Measurements from ENCODE around the gene CABLES2.

Gene CABLES2

GRCh38 chr20:62418709-62419487 lies 11.8 kb upstream of the CABLES2 start:
- no peak overlapping the region for H3K9ac ChIP-seq (ENCODE audit: low read depth, low read length, poor library complexity, severe bottlenecking)
- no peaks in the 10 kb centered on the region for H3K9me3 ChIP-seq (ENCODE audit: insufficient read depth, low read depth, low read length)
- H2AFZ ChIP-seq (ENCODE audit: low read length) = no peak overlapping the region
- no peaks in the 10 kb centered on the region for H3K27me3 ChIP-seq (ENCODE audit: insufficient read depth, low read length, poor library complexity, severe bottlenecking)
- no peaks in the 10 kb centered on the region for H3K4me1 ChIP-seq (ENCODE audit: insufficient read depth, low read length, poor library complexity, severe bottlenecking)
- H4K20me1 ChIP-seq (ENCODE audit: insufficient read depth, low read length, poor library complexity, severe bottlenecking) = no peaks in the 10 kb centered on the region
- H3K9me2 ChIP-seq (replicated peaks; ENCODE audit: low read depth, low read length) = no peaks in the 10 kb centered on the region
- no peak for TF ChIP-seq EZH2phosphoT487 (IDR thresholded peaks at IDR 0.05; ENCODE audit: borderline replicate concordance)
- TF ChIP-seq, protein P1, sequence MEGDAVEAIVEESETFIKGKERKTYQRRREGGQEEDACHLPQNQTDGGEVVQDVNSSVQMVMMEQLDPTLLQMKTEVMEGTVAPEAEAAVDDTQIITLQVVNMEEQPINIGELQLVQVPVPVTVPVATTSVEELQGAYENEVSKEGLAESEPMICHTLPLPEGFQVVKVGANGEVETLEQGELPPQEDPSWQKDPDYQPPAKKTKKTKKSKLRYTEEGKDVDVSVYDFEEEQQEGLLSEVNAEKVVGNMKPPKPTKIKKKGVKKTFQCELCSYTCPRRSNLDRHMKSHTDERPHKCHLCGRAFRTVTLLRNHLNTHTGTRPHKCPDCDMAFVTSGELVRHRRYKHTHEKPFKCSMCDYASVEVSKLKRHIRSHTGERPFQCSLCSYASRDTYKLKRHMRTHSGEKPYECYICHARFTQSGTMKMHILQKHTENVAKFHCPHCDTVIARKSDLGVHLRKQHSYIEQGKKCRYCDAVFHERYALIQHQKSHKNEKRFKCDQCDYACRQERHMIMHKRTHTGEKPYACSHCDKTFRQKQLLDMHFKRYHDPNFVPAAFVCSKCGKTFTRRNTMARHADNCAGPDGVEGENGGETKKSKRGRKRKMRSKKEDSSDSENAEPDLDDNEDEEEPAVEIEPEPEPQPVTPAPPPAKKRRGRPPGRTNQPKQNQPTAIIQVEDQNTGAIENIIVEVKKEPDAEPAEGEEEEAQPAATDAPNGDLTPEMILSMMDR (conservative IDR thresholded peaks at IDR 0.05; ENCODE audit: low read length) = no peak
- H3K4me2 ChIP-seq (ENCODE audit: low read depth, low read length, poor library complexity, severe bottlenecking) = no peak overlapping the region
- H3K79me2 ChIP-seq (ENCODE audit: insufficient read depth, low read length) = no peaks in the 10 kb centered on the region
- no peaks in the 10 kb centered on the region for H3K36me3 ChIP-seq (ENCODE audit: insufficient read depth, low read length)
- no peaks in the 10 kb centered on the region for H3F3A ChIP-seq (ENCODE audit: low read depth)
- H3K4me3 ChIP-seq (ENCODE audit: low read length, poor library complexity, severe bottlenecking) = no peak overlapping the region

- Histone ChIP-seq H2AFZ (ENCODE audit: low read length) (no peak overlapping the region), H3K4me3 (ENCODE audit: low read length, poor library complexity, severe bottlenecking) (no peak overlapping the region), H3K36me3 (ENCODE audit: insufficient read depth, low read length) (no peaks in the 10 kb centered on the region), H3K4me1 (ENCODE audit: insufficient read depth, low read length, poor library complexity, severe bottlenecking) (no peaks in the 10 kb centered on the region), H3K9ac (ENCODE audit: low read depth, low read length, poor library complexity, severe bottlenecking) (no peak overlapping the region), H3F3A (ENCODE audit: low read depth) (no peaks in the 10 kb centered on the region), H4K20me1 (ENCODE audit: insufficient read depth, low read length, poor library complexity, severe bottlenecking) (no peaks in the 10 kb centered on the region), H3K9me3 (ENCODE audit: insufficient read depth, low read depth, low read length) (no peaks in the 10 kb centered on the region), H3K9me2 (replicated peaks; ENCODE audit: low read depth, low read length) (no peaks in the 10 kb centered on the region), H3K4me2 (ENCODE audit: low read depth, low read length, poor library complexity, severe bottlenecking) (no peak overlapping the region), H3K79me2 (ENCODE audit: insufficient read depth, low read length) (no peaks in the 10 kb centered on the region), H3K27me3 (ENCODE audit: insufficient read depth, low read length, poor library complexity, severe bottlenecking) (no peaks in the 10 kb centered on the region)
- no peak for TF ChIP-seq EZH2phosphoT487 (IDR thresholded peaks at IDR 0.05; ENCODE audit: borderline replicate concordance)
- TF ChIP-seq, protein P1 (conservative IDR thresholded peaks at IDR 0.05; ENCODE audit: low read length) = no peak
Observed at GRCh38 chr20:62417981-62418708, 11.1 kb upstream of the CABLES2 start.

GRCh38 chr20:62416651-62417637 lies 9.9 kb upstream of the CABLES2 start:
- Histone ChIP-seq H3K27me3 (ENCODE audit: insufficient read depth, low read length, poor library complexity, severe bottlenecking) (no peaks in the 10 kb centered on the region), H3K9ac (ENCODE audit: low read depth, low read length, poor library complexity, severe bottlenecking) (no peak overlapping the region), H3K79me2 (ENCODE audit: insufficient read depth, low read length) (no peaks in the 10 kb centered on the region), H3K4me2 (ENCODE audit: low read depth, low read length, poor library complexity, severe bottlenecking) (no peak overlapping the region), H3F3A (ENCODE audit: low read depth) (no peaks in the 10 kb centered on the region), H3K36me3 (ENCODE audit: insufficient read depth, low read length) (no peaks in the 10 kb centered on the region), H3K9me3 (ENCODE audit: insufficient read depth, low read depth, low read length) (no peaks in the 10 kb centered on the region), H4K20me1 (ENCODE audit: insufficient read depth, low read length, poor library complexity, severe bottlenecking) (no peaks in the 10 kb centered on the region), H3K4me1 (ENCODE audit: insufficient read depth, low read length, poor library complexity, severe bottlenecking) (no peaks in the 10 kb centered on the region), H3K9me2 (replicated peaks; ENCODE audit: low read depth, low read length) (no peaks in the 10 kb centered on the region), H2AFZ (ENCODE audit: low read length) (no peak overlapping the region), H3K4me3 (ENCODE audit: low read length, poor library complexity, severe bottlenecking) (no peak overlapping the region)
- no peak for TF ChIP-seq EZH2phosphoT487 (IDR thresholded peaks at IDR 0.05; ENCODE audit: borderline replicate concordance)
- TF ChIP-seq, protein P1 (conservative IDR thresholded peaks at IDR 0.05; ENCODE audit: low read length) = no peak
